GM21526 (cell line): ENCODE results near the gene YIF1A.
A peak's percentile ranks its signal among the peaks of the same experiment; 100 is the strongest.

Experiments used
- ATAC-seq: cut with Tn5 transposase; IDR thresholded peaks from one replicate; pipeline ENCODE4 v1.9.1; 2021; ENCODE audit warnings: moderate library complexity; ENCODE audit not compliant: unreplicated experiment, low FRiP score

The YIF1A gene, protein sequence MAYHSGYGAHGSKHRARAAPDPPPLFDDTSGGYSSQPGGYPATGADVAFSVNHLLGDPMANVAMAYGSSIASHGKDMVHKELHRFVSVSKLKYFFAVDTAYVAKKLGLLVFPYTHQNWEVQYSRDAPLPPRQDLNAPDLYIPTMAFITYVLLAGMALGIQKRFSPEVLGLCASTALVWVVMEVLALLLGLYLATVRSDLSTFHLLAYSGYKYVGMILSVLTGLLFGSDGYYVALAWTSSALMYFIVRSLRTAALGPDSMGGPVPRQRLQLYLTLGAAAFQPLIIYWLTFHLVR

DNA sequence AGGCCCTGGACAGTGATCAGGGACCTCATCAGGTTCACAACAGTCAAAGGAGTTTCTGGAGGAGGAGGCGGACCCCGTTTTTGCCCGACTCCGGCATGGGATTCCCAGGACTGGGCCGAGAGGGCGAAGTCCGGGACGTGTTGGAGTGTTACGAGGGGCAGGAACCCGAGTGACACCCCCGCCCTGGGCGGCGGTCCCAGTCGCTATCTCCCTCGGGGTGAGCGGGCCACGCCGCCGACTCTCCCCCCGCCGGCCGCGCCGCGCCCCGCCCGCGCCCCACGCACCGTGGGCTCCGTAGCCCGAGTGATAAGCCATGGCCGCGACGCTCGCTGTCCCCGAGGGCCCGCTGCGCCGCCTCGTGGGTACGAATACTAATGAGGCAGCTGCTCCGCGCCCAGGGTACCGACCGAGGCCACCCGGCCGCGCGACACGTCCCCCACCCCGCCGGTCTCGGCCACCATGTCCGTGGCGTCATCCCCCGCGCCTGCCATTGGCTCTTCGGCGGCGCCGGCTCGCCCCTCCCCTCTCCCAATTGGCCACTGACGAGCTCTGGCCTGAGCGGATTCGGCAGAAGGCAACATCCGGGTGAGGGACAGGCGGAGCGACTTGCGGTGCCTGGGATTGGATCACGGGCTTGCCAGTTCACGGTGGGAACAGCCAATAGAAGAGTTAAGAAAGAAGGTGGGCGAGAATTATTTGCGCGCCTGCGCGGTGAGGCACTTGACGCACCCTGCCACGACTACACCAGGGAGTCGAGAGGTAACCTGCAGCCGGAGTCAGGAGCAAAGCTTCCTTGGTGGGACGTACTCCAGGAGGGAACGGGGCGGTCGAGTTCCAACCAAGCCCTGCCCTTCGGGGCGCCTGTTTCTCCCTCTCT, at the start of gene YIF1A:
Gene YIF1A, minus strand, starts transcription at position 473 of the 877 bp plus-strand sequence. Its CDS starts 158 bp downstream, at position 315.
- peak; percentile 74 for ATAC-seq

DNA sequence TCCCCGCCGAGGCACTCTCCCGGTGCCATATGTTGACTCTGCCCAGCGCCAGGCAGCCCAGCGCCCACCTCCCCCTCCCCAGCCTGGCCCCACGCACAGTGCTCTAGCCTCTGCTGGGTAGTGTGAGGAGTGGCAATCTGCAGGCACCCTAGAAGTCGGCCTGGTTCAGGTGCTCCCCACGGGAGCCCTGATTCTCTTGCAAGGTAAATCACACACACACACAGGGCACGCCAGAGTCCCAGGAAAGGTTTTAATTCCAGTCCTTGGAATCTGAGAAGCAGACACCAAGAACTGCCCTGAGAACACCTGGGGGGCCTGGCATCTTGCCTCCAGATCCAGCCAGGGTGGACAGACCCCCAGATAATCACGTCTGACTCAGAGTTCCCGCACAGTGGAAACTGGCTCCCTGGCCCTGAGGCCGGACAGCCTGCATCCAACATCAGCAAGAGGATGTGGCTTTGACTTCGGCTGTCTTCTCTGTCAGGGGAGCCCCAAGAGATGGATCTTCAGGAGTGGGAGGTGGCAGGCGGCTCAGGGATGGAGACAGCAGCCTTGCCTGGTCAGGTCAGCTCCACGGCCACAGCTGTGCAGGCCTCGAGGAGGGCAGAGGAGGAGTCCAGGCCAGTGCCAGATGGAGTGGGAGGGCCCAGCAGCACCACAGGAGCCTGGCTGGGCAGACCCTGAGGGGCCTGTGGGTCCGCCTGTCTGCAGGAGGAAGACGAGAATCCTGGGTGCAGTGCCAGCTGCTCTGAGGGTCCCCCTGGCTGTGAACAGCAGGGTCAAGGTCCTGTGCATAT, 48.4 kb upstream of the YIF1A start:
- ATAC-seq = no peak

DNA sequence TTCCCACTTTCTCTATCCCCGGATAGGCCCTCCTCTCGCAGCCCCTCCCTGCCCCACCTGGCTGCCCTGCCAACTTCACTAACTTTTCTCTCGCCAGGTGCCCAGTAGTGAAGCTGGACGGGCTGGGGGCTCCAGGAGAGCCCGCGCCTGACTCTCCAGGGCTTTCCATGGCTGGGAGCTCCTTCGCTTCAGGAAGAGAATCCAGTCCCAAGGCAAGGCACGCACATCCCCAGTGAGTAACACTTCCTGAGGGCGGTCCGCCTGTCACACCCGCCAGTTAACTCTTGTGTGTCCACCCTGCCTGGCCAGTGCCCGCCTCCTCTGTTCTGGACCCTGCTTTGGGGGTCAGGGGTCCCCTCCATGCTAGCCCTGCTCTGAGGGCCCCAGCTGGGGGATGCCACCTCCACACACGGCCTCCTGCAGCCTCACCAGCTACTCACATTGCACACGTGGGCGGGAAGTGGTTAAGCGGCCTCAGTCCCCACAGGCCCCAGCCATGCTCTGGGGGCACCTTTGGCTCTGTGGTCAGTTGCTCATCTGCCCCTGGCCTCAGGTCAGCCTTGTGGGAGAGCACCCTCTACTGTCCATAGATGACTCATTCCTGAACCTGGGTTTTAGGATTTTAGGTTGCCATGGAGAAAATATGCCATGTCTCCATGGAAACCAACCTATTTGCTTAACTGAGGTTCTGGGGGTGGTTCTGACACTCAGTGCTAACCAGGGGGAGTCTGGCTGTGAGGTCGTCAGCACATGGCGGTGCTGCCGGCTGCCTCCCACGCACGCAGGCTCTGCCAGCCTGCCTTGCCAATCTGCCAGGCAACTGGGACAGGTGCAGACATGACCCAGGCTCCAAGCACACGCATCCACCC, 47.5 kb upstream of the YIF1A start, which contains the start of gene RIN1:
Gene RIN1, minus strand, starts transcription at position 201 of the 869 bp plus-strand sequence. Its CDS starts 32 bp downstream, at position 169.
- no peak for ATAC-seq

DNA sequence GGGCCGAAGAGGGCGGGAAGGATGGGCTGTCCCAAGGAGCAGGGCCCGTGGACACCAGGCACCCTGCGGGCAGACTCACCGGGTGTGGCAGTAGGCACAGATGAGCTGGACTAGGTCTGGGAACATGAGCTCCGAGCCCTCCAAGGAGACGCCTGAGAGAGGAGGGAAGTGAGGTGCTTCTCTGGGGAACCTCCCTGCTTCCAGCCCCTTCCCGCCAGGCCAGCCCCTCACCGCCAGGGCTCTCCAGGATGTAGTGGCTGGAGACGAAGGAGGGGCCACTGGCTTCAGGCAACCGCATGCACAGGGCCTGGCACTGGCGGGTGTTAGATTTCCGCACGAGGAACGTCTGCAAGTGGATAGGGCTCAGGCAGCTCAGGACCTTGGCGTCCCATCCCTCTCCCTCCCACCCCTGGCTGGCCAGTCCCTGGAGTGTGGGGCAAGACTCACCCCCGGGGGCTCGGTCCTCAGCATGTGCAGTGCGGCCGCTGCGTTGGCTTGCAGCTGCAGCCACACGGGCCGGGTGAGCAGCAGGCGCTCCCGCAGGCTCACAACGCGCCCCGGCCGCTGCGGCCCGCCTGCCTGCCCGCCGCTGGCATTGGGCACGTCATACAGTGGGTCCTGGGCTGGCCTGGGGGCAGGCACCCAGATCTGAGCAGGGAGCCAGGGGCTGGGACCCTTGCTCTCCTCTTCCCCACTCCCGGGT, 46.7 kb upstream of the YIF1A start:
- ATAC-seq = no peak

DNA sequence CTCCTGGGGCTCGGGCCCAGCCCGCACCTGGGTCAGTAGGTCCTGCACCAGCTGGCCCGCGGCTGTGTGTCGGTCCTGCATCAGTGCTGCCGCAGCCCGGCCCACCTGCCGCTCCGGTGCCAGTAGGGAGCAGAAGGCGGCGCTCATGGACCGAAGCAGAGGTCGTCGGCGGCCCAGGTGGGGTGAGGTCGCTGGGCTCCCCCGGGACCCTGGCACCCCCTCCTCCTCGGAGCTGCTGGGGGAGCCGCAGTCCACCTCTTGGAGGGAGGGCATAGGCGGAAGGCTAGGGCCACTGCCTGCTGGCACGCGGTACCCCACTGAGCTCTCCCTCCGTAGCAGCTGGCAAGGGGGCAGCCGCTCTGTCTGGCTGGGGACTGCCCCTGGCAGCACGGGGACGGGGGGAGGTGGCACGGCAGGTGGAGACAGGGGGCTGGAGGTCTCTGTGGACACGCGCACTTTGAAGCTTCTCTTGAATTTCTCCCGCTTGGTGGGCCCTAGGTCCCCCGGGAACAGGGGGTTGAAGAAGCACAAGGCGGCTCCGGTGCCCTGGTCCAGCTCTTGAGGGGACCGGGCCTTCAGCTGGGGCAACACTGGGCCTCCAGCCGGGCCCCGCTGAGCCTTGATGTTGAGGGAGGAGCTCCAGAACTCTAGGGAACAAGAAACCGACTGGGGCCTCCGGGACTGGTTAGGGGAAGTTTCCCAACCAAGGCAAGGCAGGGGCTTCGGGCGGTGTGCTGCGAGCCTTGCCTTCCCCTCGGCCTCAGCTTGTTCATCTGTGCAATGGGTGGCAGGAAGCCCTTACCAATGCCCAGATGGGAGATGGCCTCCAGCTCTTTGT, 45.9 kb upstream of the YIF1A start:
- ATAC-seq = no peak

DNA sequence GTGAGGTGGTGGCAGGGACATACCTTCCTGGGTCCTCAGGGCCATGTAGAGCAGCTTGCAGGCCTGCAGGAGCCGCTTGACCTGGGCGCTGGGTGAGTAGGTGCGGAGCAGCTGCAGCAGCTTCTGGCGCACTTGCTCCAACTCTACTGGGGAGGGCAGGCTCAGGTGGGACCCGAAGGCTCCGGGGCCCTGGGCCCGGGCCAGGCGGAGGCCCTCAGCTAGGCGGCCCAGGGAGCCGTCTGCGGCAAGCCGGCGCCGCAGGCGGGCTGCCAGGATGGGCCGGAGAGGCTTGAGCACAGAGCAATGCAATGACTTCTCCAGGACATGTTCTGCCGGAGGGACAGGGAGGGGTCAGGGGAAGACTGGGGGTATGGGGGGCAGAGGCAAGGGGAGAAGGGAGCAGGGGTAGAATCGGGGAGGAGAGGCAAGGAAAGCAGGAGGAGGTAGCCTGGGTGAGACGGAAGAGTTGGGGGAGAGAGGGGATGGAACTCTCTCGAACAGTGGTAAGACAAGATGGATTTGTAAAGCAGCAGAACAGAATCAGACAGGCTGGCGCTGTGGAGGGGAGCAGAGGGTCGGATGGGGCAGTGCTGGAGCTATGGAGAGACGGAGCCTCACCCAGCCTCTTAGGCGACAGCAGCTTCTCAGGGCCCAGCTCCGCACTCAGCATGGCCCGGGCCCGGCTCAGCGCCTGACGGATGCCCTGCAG, 45.1 kb upstream of the YIF1A start:
- no peak for ATAC-seq

DNA sequence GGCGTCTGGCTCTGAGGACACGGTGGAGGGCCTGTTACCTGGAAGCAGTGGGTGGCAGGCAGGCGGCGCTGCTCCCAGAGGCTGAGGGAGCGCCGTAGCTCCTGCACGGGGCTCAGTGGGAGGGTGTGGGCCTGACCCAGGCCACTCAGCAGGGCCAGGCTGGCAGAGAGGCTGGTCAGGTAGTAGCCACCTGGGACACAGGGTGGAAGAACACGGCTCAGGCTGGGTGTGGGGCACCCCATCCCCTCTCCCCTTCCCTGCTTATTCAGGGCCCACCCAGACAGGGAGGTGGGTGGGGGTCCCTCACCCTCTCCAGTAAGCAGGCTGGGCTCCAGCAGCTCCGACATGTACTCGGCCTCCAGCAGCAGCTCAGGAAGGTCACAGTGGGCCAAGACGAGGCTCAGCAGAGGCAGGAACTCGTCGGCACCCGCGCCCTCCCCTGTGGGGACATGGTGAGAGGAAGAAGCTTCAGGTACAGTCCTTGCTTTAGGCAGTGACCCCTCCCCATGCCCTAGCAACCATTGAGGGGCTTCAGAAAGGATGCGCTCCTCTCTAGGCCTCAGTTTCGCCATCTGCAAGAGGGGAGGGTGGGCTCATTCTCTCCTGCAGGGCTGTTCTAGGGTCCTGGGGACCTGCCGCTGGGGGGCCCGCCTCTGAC, 44.4 kb upstream of the YIF1A start:
- no peak for ATAC-seq

DNA sequence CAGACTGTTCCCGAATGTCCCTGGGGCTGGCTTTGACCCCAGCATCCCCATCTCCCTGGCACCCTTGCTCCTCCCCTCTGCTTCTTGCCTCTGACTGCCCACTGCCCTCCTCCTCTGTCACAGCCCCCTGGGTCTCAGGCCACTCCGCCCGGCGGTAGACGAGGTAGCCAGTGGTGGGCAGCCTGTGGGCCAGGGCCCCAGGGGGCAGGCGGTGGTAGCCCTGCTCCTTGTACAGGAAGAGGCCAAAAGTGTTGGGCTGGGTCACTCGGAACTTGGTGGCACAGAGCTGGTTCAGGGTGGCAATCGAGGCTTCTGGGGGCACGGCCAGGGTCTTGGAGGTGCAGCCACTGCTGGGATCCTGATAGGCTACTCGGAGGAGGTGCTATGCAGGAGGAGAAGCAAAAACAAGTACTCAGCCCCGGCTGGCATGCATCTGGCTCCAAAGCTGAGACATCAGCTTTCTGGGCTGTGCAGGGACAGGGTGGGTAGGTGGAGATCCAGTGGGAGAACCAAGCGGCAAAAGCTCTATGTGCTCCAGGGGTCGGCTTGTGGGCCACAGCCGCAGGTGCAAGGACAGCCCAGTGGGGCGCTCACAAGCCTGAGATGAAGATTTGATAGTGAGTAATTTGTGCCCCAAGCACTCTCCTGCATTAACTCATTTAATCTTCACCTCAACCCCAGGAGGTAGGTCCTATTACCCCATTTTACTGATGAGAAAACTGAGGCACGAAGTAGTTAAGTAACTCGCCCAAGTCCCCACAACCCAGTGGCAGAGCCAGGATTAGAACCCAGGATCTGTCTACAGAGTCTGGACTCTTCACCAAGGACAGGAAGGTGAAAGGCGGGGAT, 43.7 kb upstream of the YIF1A start:
- no peak for ATAC-seq

DNA sequence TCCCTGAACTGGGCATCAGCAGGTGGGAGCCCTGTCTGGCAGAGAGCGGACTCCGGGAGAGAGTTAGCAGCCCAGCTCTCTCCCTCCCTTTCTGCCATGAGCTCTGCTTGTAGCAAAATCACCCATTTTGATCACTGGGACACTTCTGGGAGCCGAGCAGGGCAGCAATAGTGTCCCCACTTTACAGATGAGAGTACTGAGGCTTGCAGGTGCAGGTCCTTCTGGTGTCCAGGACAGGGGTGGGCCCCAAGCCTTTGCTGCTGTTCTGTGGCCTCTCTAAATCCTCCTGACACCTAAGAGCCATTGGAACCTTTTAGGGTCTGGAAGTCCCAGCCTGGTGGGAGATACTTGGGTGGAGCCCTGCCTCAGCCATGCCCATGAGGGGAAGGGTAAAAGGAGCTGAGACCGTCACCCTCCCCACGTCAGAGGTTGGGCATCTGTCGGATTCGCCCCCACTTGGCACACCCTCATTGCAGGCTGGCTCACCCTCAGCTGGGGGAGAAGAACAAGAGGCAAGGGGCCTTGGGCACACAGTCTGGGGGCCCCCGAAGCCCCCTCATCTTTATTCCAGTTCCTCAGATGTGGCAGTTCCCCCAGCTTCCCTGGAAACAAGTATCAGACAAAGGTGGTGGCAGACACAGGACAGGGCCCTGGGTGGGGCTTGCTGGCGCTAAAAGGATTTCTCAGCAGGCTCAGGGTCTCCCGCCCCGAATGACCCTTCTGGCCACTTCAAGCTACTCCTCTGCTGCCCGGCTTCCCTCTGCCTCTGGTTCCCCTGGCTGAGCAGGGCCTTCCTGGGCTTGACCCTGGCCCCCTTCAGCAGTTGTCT, 42.8 kb upstream of the YIF1A start:
- ATAC-seq = no peak

DNA sequence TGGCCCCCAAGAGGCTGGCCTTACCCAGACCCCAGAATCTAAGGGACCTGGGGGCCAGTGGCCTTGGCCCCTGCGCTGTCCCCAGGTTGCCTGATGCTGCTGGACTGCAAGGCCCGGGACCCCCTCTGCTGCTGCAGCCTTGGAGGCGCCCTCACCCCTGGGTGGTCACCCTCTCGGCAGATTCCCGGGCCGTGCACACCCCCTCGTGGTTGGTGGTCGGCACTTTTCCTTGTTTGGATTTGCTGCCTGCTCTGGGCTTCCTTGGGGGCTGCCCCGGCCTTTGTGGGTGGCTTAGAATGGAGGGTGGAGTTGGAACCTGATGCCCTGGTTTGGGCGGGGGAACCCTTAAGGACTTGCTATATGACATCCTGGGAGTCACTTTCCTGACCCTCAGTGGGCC, 42.0 kb upstream of the YIF1A start:
- no peak for ATAC-seq

DNA sequence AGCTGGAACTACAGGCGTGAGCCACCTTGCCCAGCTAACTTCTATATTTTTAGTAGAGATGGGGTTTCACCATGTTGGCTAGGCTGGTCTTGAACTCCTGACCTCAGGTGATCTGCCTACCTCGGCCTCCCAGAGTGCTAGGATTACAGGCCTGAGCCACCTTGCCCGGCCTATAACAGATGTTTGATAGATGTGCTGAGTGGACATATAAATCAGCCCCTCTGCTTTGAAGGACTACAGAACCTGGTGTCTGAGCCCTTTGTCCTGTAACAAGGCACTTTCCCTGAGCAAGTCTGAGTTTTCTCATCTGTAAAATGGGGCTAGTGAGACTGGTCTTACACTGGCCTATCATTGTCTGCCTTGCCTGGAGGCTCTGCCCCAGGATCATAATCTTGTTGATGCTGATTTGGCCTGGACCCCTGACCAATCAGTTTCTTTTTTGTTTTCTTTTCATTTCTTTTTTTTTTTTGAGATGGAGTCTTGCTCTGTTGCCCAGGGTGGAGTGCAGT, 40.3 kb upstream of the YIF1A start:
- ATAC-seq = no peak

DNA sequence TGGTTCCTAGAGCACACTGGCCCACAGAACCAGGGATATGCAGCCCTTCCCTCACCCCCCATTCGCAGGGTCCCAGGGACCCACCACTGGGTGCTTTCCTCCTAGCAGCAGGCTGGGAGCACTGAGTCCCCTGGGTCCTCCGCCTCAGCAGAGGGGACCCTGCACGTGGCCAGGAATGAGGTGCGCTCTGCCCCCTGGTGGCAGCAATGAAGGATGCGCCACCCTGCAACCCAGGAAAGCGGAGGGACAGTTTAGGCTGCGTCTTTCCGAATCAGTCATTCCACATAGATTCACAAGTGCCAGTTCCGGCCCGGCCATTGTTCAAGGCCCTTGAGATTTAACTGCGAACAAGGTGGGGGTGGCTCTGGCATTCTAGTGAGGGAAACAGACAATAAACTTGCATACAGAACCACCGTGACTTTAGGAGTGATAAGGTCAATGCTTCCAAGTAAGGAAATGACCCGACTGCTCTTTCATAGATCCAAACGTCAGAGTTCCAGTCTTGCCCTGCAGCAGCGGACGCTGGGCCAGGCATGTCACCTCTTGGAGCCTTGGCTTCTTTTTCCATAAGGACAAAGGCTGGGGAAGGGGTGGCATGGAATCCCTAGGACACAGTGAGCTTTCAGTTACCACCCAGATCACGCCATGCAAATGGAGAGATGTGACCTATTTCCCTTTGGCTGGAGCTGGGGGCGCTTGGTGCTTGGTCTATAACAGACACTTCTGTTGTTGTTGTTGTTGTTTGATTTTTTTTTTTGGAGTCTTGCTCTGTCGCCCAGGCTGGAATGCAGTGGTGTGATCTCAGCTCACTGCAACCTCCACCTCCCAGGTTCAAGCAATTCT, 39.6 kb upstream of the YIF1A start:
- ATAC-seq = peak; percentile 43

DNA sequence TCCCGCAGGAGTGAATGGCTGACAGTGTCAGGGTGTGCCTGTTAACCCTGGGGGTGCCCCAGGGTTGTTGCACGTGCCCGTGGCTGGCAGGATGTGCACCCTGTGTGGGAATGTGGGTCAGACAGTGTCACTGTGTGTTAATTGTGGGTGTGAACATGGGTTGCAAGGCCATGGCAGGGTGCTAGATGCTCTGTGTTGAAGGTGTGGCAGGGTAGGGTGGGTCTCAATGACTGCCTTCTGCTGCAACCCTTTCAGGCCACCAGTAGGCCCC, 39.0 kb upstream of the YIF1A start:
- ATAC-seq = no peak

DNA sequence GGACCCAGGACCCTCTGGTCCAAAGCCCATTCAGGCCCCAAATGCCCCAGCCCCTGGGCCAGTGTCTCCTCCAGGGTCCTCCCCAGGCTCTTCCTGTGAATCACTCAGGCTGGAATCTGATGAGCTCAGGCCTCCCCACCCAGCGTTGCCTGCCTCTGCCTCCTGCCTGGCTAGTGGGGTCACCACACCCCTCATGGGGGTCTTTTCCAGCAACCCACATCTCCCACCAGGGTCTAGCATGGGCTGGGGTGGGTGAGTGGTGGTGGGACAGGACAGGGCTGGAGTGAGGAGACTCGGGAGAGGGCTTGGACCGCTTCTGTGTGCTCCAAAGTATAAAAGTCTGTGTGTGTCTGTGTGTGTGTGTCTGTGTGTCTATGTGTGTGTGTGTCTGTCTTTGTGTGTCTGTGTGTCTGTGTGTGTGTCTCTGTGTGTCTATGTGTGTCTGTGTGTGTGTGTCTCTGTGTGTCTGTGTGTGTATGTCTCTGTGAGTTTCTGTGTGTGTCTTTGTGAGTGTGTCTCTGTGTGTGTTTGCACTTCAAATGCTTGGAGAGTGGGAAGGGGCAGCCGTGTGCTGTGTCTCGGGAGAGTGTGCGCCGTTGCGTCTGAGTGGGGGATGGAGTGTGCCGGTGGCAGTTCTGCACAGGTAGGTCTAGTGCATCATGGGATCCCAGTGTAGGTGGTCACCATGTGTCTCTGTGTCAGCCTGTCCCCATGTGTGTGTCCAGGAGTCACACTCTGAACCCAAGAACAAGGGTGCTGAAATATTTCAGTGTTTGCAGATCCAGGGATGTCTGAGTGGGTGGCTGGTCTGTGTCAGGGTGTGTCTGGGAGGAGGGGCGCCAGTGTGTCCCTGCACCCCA, 38.5 kb upstream of the YIF1A start:
- ATAC-seq = no peak
